ENCODE data around the gene CENPC.
"Not testable (repeated sequence)": the region's sequence is repeated elsewhere in the genome, so short reads cannot be mapped to it uniquely, and the experiment has no call there.

The CENPC gene

DNA sequence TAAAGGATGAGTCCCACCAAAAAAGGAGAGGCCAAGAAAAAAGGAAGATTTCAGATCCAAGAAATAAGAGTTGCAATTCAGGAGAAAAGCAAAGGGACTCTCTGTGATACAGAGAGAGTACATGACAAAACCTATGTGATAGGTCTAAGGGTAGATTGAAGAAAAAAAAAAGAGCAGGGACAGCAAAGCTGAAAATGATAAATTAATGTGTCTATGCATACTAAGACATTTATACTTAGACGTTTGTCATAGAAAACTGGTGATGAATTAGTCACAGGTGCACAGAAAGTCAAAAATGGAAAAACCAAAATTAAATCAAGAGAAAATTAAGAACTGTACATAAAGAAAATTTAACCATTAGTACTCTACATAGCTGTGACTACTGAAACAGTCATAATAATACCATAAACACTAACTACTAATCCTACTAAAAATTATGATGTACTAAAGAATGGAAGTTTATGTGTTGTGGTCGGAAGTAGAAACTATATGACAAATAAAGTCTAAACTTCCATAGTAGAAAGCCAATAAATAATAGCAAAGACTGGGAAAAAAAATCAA, 9.9 kb downstream of the CENPC start:
- TF ChIP-seq, protein P1, sequence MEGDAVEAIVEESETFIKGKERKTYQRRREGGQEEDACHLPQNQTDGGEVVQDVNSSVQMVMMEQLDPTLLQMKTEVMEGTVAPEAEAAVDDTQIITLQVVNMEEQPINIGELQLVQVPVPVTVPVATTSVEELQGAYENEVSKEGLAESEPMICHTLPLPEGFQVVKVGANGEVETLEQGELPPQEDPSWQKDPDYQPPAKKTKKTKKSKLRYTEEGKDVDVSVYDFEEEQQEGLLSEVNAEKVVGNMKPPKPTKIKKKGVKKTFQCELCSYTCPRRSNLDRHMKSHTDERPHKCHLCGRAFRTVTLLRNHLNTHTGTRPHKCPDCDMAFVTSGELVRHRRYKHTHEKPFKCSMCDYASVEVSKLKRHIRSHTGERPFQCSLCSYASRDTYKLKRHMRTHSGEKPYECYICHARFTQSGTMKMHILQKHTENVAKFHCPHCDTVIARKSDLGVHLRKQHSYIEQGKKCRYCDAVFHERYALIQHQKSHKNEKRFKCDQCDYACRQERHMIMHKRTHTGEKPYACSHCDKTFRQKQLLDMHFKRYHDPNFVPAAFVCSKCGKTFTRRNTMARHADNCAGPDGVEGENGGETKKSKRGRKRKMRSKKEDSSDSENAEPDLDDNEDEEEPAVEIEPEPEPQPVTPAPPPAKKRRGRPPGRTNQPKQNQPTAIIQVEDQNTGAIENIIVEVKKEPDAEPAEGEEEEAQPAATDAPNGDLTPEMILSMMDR (IDR thresholded peaks at IDR 0.05; ENCODE audit: low read length), result no peak
- TF ChIP-seq EZH2 (optimal IDR thresholded peaks at IDR 0.05; ENCODE audit: low read depth, low read length) (no peak), EZH2phosphoT487 (IDR thresholded peaks at IDR 0.05; ENCODE audit: low read length) (no peak)
- no peak for DNase-seq
- no peak overlapping the region for H2AFZ ChIP-seq (ENCODE audit: low read length)
- no peak overlapping the region for H3K9ac ChIP-seq (ENCODE audit: low read length)
- no peak overlapping the region for H3K27ac ChIP-seq (ENCODE audit: low read length)
- peaks cover 27% of the 10 kb centered on the region; the same call in 1 of the 2 replicates for H3K79me2 ChIP-seq (ENCODE audit: low read length)
- no peaks in the 10 kb centered on the region for H3K9me2 ChIP-seq (replicated peaks; ENCODE audit: insufficient read depth, low read length)
- H3K4me1 ChIP-seq (ENCODE audit: low read length), result no peaks in the 10 kb centered on the region
- no peaks in the 10 kb centered on the region for H3K9me3 ChIP-seq (replicated peaks; ENCODE audit: insufficient read depth, low read length)
- H3K4me2 ChIP-seq (ENCODE audit: low read depth, low read length), result no peak overlapping the region
- H3F3A ChIP-seq (ENCODE audit: insufficient read depth, low read length), result no peaks in the 10 kb centered on the region; the same call in 1 of the 2 replicates
- H4K20me1 ChIP-seq (ENCODE audit: insufficient read depth, low read length), result no peaks in the 10 kb centered on the region
- no peak overlapping the region for H3K4me3 ChIP-seq (ENCODE audit: low read length)
- H3K36me3 ChIP-seq (replicated peaks; ENCODE audit: insufficient read depth, low read length), result peaks cover 23% of the 10 kb centered on the region
- no peaks in the 10 kb centered on the region for H3K27me3 ChIP-seq (replicated peaks; ENCODE audit: insufficient read depth, low read length)

DNA sequence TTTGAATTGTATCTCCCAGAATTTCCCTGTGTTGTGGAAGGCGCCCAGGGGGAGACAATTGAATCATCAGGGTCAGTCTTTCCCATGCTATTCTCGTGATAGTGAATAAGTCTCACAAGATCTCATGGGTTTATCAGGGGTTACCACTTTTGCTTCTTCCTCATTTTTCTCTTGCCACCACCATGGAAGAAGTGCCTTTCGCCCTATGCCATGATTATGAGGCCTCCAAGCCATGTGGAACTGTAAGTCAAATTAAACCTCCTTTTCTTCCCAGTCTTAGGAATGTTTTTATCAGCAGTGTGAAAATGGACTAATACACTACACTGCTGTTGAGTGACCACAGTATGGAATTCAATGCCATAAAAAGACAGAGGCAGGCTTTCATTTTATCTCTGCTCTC, 12.2 kb downstream of the CENPC start:
- H3K79me2 ChIP-seq (ENCODE audit: low read length), result peaks cover 32% of the 10 kb centered on the region

DNA sequence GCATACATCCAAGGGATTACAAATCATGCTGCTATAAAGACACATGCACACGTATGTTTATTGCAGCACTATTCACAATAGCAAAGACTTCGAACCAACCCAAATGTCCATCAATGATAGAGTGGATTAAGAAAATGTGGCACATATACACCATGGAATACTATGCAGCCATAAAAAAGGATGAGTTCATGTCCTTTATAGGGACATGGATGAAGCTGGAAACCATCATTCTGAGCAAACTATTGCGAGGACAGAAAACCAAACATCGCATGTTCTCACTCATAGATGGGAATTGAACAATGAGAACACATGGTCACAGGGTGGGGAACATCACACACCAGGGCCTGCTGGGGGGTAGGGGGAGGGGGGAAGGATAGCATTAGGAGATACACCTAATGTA, 12.9 kb downstream of the CENPC start:
- not testable (repeated sequence) for H3F3A ChIP-seq (ENCODE audit: insufficient read depth, low read length); H3K4me3 ChIP-seq (ENCODE audit: low read length); H3K4me2 ChIP-seq (ENCODE audit: low read depth, low read length); H3K27ac ChIP-seq (ENCODE audit: low read length); H3K27me3 ChIP-seq (replicated peaks; ENCODE audit: insufficient read depth, low read length); H4K20me1 ChIP-seq (ENCODE audit: insufficient read depth, low read length); H2AFZ ChIP-seq (ENCODE audit: low read length); H3K4me1 ChIP-seq (ENCODE audit: low read length); H3K9me2 ChIP-seq (replicated peaks; ENCODE audit: insufficient read depth, low read length); H3K9ac ChIP-seq (ENCODE audit: low read length); H3K9me3 ChIP-seq (replicated peaks; ENCODE audit: insufficient read depth, low read length); DNase-seq
- Histone ChIP-seq H3K79me2 (ENCODE audit: low read length) (peaks cover 39% of the 10 kb centered on the region), H3K36me3 (replicated peaks; ENCODE audit: insufficient read depth, low read length) (peaks cover 14% of the 10 kb centered on the region)

More for the DNA sequence above, 12.2 kb downstream of the CENPC start:
- no peak for DNase-seq
- no peaks in the 10 kb centered on the region for H3F3A ChIP-seq (ENCODE audit: insufficient read depth, low read length)
- H2AFZ ChIP-seq (ENCODE audit: low read length), result no peak overlapping the region
- H3K9ac ChIP-seq (ENCODE audit: low read length), result no peak overlapping the region
- H4K20me1 ChIP-seq (ENCODE audit: insufficient read depth, low read length), result no peaks in the 10 kb centered on the region
- no peaks in the 10 kb centered on the region for H3K9me3 ChIP-seq (replicated peaks; ENCODE audit: insufficient read depth, low read length)
- TF ChIP-seq, protein P1 (IDR thresholded peaks at IDR 0.05; ENCODE audit: low read length), result no peak
- TF ChIP-seq EZH2 (optimal IDR thresholded peaks at IDR 0.05; ENCODE audit: low read depth, low read length), result no peak
- TF ChIP-seq EZH2phosphoT487 (IDR thresholded peaks at IDR 0.05; ENCODE audit: low read length), result no peak
- H3K36me3 ChIP-seq (replicated peaks; ENCODE audit: insufficient read depth, low read length), result peaks cover 14% of the 10 kb centered on the region
- no peaks in the 10 kb centered on the region for H3K9me2 ChIP-seq (replicated peaks; ENCODE audit: insufficient read depth, low read length)
- H3K27ac ChIP-seq (ENCODE audit: low read length), result no peak overlapping the region
- no peaks in the 10 kb centered on the region for H3K27me3 ChIP-seq (replicated peaks; ENCODE audit: insufficient read depth, low read length)
- no peak overlapping the region for H3K4me2 ChIP-seq (ENCODE audit: low read depth, low read length)
- H3K4me1 ChIP-seq (ENCODE audit: low read length), result no peaks in the 10 kb centered on the region
- H3K4me3 ChIP-seq (ENCODE audit: low read length), result no peak overlapping the region

DNA sequence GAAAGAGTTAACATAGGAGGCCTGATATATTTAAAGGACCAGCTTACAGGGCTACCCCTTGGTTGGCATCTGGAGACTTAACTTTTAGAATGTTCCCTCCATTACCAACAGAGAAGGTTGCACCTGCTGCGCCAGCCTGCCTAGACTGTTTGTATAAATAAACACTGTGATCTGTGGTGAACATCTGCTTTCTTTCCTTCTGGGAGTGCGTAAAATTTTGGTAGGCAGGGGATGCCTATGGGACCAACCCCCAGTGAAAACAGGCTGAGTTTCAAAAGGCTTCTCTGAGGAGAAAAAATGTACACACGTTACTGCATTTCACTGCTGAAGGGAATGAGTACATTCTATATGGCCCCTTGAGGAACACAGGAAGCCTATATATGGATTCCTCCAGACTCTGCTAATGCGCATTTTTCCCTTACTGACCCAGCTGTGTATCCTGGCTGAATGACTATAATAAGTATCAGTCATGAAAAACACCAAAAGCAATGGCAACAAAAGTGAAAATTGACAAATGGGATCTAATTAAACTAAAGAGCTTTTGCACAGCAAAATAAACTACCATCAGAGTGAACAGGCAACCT, 13.8 kb downstream of the CENPC start:
- H3F3A ChIP-seq (ENCODE audit: insufficient read depth, low read length), result no peaks in the 10 kb centered on the region
- no peaks in the 10 kb centered on the region for H3K9me2 ChIP-seq (replicated peaks; ENCODE audit: insufficient read depth, low read length)
- no peaks in the 10 kb centered on the region for H3K9me3 ChIP-seq (replicated peaks; ENCODE audit: insufficient read depth, low read length)
- H3K27ac ChIP-seq (ENCODE audit: low read length), result no peak overlapping the region
- no peak overlapping the region for H3K9ac ChIP-seq (ENCODE audit: low read length)
- H3K27me3 ChIP-seq (replicated peaks; ENCODE audit: insufficient read depth, low read length), result no peaks in the 10 kb centered on the region
- no peak overlapping the region for H3K4me3 ChIP-seq (ENCODE audit: low read length)
- peaks cover 49% of the 10 kb centered on the region for H3K79me2 ChIP-seq (ENCODE audit: low read length)
- H3K4me1 ChIP-seq (ENCODE audit: low read length), result no peaks in the 10 kb centered on the region
- no peaks in the 10 kb centered on the region for H4K20me1 ChIP-seq (ENCODE audit: insufficient read depth, low read length)
- H3K36me3 ChIP-seq (replicated peaks; ENCODE audit: insufficient read depth, low read length), result peaks cover 14% of the 10 kb centered on the region
- H3K4me2 ChIP-seq (ENCODE audit: low read depth, low read length), result no peak overlapping the region
- no peak for DNase-seq
- TF ChIP-seq, protein P1 (IDR thresholded peaks at IDR 0.05; ENCODE audit: low read length), result no peak
- TF ChIP-seq EZH2 (optimal IDR thresholded peaks at IDR 0.05; ENCODE audit: low read depth, low read length) (no peak), EZH2phosphoT487 (IDR thresholded peaks at IDR 0.05; ENCODE audit: low read length) (no peak)
- H2AFZ ChIP-seq (ENCODE audit: low read length), result no peak overlapping the region

DNA sequence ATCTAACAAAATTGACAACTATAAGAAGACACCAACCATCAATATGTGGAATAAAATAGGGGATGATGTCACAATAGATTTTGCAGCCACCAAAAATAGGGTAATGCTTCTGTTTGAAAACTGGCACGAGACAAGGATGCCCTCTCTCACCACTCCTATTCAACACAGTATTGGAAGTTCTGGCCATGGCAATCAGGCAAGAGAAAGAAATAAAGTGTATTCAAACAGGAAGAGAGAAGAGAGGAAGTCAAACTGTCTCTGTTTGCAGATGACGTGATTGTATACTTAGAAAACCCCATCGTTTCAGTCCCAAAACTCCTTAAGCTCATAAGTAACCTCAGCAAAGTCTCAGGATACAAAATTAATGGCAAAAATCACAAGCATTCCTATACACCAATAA, 21.2 kb downstream of the CENPC start:
- H3K36me3 ChIP-seq (replicated peaks; ENCODE audit: insufficient read depth, low read length); H3K4me3 ChIP-seq (ENCODE audit: low read length); H4K20me1 ChIP-seq (ENCODE audit: insufficient read depth, low read length); H3K9me3 ChIP-seq (replicated peaks; ENCODE audit: insufficient read depth, low read length); H3K9me2 ChIP-seq (replicated peaks; ENCODE audit: insufficient read depth, low read length); H3K4me2 ChIP-seq (ENCODE audit: low read depth, low read length); H3K4me1 ChIP-seq (ENCODE audit: low read length); H3K27ac ChIP-seq (ENCODE audit: low read length); H3F3A ChIP-seq (ENCODE audit: insufficient read depth, low read length); H3K9ac ChIP-seq (ENCODE audit: low read length); H3K27me3 ChIP-seq (replicated peaks; ENCODE audit: insufficient read depth, low read length); DNase-seq; H2AFZ ChIP-seq (ENCODE audit: low read length): not testable (repeated sequence)
- peaks cover 80% of the 10 kb centered on the region for H3K79me2 ChIP-seq (ENCODE audit: low read length)

Data from MM.1S (cell line).